ENCODE measurements around the gene TARS1.

- TF ChIP-seq, protein P1, sequence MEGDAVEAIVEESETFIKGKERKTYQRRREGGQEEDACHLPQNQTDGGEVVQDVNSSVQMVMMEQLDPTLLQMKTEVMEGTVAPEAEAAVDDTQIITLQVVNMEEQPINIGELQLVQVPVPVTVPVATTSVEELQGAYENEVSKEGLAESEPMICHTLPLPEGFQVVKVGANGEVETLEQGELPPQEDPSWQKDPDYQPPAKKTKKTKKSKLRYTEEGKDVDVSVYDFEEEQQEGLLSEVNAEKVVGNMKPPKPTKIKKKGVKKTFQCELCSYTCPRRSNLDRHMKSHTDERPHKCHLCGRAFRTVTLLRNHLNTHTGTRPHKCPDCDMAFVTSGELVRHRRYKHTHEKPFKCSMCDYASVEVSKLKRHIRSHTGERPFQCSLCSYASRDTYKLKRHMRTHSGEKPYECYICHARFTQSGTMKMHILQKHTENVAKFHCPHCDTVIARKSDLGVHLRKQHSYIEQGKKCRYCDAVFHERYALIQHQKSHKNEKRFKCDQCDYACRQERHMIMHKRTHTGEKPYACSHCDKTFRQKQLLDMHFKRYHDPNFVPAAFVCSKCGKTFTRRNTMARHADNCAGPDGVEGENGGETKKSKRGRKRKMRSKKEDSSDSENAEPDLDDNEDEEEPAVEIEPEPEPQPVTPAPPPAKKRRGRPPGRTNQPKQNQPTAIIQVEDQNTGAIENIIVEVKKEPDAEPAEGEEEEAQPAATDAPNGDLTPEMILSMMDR (conservative IDR thresholded peaks at IDR 0.05; ENCODE audit: low read length): no peak
- no peak for TF ChIP-seq EZH2phosphoT487 (IDR thresholded peaks at IDR 0.05; ENCODE audit: borderline replicate concordance)
Measured at GRCh38 chr5:33457817-33458216, 17.1 kb downstream of the TARS1 start.

Data from Loucy (cell line).